Astrocyte of the spinal cord (primary cell): Measurements from ENCODE around the gene JCAD.
A peak's percentile ranks its signal among the peaks of the same experiment; 100 is the strongest.

ENCODE experiments used
- DNase-seq: peaks from one replicate; pipeline ENCODE4 v3.0.0; 2011; ENCODE audit warnings: low read depth, low spot score
- H3K4me3 ChIP-seq: 2 replicates; pipeline ENCODE4 v1.5.1; 2011; ENCODE audit warnings: low read depth, mild to moderate bottlenecking, low read length, moderate library complexity
- in situ Hi-C: cut with HindIII; loops from 2 replicates; pipeline ENCODE4 v1.10.0; 2017; ENCODE audit warnings: low sequenced_read_pairs
- TF ChIP-seq, protein P1 (sequence below): IDR thresholded peaks from 2 replicates; pipeline ENCODE4 v1.5.1; 2012; ENCODE audit warnings: low read depth, mild to moderate bottlenecking, low read length, inconsistent platforms

JCAD gene

DNA sequence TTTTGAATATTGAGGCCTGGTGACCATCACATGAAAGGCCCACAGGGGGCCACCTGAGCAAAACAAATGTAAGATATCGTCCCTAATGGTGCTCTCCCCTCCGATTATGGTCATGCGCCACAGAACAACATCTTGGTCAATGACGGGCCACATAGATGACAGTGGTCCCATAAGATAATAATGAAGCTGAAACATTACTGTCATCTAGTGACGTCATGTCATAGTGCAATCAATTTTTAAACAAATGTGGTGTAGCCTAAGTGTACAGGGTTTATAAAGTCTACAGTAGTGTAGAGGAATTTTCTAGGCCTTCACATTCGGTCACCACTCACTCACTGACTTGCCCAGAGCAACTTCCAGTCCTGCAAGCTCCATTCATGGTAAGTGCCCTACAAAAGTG, 36.8 kb downstream of the JCAD start:
- in situ Hi-C loops = no loop called here

DNA sequence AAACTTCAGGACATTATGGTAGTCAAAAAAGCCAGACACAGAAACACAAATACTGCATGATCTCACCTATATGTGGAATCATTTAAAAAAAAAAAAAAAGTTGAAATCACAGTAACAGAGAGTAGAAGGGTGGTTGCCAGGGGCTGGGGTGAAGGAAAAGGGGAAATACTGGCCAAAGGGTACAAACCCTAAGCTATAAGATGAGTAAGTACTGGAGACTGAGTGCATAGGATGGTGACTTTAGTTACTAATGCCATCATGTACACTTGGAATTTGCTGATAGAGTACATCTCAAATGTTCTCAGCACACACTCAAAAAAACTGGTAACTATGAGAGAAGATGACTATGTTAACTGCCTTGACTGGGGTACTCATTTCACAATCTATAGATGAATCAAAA, 39.9 kb downstream of the JCAD start:
- DNase-seq = no peak
- H3K4me3 ChIP-seq = no peak overlapping the region
- in situ Hi-C loops = no loop called here
- TF ChIP-seq, protein P1, sequence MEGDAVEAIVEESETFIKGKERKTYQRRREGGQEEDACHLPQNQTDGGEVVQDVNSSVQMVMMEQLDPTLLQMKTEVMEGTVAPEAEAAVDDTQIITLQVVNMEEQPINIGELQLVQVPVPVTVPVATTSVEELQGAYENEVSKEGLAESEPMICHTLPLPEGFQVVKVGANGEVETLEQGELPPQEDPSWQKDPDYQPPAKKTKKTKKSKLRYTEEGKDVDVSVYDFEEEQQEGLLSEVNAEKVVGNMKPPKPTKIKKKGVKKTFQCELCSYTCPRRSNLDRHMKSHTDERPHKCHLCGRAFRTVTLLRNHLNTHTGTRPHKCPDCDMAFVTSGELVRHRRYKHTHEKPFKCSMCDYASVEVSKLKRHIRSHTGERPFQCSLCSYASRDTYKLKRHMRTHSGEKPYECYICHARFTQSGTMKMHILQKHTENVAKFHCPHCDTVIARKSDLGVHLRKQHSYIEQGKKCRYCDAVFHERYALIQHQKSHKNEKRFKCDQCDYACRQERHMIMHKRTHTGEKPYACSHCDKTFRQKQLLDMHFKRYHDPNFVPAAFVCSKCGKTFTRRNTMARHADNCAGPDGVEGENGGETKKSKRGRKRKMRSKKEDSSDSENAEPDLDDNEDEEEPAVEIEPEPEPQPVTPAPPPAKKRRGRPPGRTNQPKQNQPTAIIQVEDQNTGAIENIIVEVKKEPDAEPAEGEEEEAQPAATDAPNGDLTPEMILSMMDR = no peak

More for the DNA sequence above, 36.8 kb downstream of the JCAD start:
- TF ChIP-seq, protein P1 = no peak
- no peak overlapping the region for H3K4me3 ChIP-seq
- no peak for DNase-seq

DNA sequence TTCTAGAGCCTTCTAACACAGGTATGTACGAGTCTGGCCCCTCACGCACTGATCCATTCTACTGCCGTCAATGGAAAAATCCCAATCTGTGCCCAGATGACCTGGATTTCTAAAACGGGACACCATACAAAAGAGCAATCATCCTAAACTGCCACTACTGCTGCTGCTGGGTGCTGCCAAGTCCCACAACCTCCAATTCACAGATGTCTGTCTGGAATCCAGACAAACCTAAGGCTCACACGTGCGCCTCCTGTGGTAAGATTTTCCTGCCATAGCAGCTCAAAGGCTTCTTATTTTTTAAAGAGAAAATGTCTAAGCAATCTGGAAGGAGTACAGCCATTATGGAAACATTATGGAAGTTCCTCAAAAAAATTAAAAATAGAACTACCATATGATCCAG, 40.9 kb downstream of the JCAD start:
- no peak for DNase-seq
- TF ChIP-seq, protein P1 = no peak
- in situ Hi-C loops = no loop called here
- H3K4me3 ChIP-seq = no peak overlapping the region

DNA sequence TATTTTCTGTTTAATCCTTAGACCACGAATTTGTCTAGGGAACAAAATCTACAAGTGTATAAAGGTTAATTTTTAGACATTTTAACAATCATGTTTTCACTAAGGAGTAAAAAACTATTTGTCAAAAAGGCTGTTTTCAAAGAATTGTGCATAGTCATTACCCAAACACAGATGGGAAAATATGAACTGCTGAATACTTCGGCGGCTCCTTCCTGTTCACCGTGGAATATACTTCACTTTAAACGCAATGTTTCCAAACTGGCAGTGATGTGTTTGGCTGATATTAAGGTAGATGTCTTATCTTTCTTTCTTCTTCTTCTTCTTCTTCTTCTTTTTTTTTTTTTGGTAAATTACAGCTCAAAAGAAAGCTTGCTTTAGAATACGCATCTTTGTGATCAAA, 41.4 kb downstream of the JCAD start:
- in situ Hi-C loops = no loop called here
- H3K4me3 ChIP-seq = no peak overlapping the region
- no peak for DNase-seq

DNA sequence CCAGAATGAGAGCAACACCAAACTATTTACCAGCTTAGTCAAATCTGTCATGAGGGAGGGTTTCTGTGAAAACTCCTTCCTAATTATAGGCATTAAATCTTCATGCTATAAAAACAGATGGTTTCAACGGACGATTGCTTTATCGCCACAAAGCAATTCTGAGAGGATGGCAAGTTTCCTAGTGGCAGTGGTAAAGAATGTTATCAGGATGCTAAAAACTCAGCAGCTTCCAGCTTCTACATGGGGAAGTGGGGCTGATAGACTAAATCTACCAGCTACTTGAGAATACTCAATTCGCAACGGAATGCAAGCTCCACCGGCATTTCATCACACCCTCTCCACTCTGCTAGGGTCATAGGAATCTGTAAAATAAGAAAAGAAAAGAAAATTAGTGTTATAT, 41.8 kb downstream of the JCAD start:
- H3K4me3 ChIP-seq = no peak overlapping the region
- no peak for DNase-seq
- in situ Hi-C loops = no loop called here
- TF ChIP-seq, protein P1 = no peak

More for the DNA sequence above, 41.4 kb downstream of the JCAD start:
- TF ChIP-seq, protein P1 = no peak

DNA sequence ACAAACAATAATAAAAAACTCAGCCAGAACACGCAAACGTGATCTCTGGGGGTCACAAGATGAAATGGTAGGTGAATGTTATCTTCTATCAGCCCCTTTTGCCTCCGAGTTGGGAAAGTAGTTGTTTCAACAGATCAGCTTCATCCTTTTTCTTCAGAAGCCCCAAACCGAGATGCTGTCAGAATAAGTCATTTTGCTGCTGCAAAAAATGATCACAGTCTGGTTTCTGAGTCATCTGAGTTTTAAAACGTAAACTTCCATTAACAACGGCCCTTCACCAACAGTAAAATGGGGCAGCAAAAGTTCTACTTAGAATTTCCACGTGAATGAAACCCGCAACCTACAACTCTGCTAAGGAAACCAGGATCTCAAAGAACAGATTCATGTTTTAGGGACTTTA, 44.9 kb downstream of the JCAD start:
- no peak overlapping the region for H3K4me3 ChIP-seq
- TF ChIP-seq, protein P1 = no peak
- in situ Hi-C loops = no loop called here
- DNase-seq = no peak

DNA sequence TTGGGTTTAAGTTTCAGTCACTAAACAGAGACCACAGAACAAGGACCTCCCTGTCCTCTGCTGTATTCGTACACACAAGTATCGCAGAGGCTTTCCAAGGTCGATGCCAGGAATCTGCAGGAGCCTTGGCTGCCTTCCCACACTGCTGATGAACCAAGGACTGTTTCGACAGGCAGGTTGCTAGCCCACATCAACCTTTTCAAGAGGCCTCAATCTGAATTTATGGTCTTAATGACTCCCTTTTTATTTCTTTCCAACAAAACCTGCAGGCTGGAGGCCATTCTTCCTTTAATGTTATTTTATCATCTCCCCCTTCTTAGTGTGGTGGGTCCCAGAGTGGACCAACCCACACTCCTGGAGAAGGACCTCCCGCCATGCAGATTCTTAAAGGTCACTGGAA, 45.6 kb downstream of the JCAD start:
- H3K4me3 ChIP-seq = no peak overlapping the region
- DNase-seq = peak; percentile 73
- TF ChIP-seq, protein P1 = no peak
- in situ Hi-C loops = no loop called here
